ENCODE data around the gene ATP11B.
"Not testable (repeated sequence)": the region's sequence is repeated elsewhere in the genome, so short reads cannot be mapped to it uniquely, and the experiment has no call there.

The ATP11B gene

DNA sequence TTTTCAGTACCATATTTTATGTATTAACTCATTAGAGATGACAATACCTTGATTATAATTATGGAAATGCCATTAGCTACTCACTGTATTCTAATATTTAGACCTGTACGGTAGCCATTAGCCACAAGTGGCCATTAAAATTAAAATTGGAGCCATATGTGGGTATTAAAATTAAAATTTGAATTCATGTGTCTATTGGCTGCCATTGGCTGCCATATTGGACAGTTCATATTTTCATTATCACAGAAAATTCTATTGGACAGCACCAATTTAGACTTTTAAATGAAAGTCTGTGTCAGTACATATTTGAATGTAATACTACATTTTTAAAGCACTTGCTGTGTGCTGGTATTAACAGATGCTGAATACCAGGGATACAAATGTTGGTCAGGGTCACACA, 3.0 kb downstream of the ATP11B start:
- no peak for DNase-seq

DNA sequence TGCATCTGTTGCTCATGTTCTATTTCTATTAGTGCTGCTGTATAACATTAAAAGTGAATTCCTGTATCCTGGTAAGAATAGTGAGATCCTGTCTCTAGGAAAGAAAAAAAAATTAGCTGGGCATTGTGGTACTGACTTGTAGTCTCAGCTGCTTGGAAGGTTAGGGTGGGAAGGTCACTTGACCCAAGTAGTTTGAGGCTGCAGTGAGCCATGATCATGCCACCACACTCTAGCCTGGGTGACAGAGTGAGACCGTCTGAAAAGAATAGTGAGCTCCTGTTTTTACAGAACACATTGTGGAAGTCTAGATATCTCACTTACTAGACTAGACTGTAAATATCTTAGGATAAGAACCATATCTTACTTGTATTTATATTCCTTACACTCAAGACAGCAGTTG, 4.6 kb downstream of the ATP11B start:
- DNase-seq: no peak

DNA sequence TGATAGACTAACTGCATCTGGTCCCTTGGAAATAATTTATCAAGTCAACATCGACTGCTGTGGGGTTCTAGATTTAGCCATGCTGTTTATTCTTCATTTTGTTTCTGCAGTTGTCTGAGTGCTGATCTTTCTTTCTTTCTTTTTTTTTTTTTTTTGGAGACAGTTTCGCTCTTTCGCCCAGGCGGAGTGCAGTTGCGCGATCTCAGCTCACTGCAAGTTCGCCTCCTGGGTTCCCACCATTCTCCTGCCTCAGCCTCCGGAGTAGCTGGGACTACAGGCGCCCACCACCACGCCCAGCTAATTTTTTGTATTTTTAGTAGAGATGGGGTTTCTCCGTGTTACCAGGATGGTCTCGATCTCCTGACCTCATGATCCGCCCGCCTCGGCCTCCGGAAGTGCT, 5.8 kb downstream of the ATP11B start:
- DNase-seq: not testable (repeated sequence)

DNA sequence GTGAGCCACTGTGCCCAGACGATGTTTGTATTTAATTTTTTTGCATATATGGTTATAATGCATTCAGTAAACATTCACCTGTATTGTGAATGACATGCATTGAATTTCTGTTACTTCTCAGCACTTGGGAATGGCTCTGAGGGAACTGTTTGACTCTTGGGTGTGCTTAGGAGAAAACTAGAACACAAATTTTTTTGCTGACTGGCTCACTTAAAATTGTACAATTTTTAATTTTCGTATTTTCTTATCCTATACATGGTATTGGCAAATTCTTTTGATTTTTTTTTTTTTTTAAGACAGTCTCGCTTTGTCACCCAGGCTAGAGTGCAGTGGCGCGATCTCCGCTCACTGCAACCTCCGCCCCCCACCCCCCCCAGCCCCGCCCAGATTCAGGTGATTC, 7.2 kb downstream of the ATP11B start:
- no peak for DNase-seq

DNA sequence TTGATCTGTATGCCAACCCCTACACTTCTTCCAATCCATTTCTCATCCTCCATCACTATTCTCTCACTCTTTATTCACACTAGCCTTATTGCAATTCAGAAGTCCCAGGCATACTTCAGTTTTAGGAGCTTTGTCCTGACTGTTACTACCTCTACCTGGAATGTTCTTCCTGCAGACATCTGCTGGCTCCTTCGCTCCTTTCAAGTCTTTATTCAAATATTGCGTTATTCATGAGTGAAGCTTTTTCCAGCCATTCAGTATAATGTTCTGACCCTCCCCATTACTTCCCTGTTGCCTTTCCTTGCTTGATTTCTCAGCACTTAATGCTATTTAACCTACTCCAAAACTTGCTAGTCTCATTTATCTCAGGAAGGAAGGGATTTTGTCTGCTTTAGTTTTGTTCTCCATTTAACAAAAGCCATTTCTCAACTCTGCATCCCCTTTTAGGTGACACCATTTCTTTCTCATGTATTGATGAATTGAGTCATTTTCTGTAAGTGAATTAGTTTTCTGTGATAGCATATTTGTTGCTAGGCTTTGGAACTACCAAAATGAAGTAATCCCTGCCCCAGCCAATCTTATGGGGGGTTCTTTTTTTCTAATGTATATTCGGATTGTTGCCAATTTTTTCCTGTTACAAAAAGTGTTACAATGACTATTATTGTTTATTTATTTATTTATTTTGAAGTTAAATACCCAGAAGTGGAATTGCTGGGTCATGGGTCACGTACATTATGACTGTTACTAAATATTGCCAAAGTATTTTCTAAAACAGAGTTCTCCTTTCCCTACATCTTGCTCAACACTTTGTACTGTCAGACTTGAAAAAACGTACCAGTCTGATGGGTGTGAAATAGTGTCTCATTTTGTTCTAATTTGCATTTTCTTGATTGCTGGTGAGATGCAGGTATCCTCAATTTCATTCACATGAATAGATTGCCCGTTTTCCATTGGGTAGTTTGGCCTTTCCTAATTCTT, 9.4 kb downstream of the ATP11B start:
- no peak for DNase-seq

DNA sequence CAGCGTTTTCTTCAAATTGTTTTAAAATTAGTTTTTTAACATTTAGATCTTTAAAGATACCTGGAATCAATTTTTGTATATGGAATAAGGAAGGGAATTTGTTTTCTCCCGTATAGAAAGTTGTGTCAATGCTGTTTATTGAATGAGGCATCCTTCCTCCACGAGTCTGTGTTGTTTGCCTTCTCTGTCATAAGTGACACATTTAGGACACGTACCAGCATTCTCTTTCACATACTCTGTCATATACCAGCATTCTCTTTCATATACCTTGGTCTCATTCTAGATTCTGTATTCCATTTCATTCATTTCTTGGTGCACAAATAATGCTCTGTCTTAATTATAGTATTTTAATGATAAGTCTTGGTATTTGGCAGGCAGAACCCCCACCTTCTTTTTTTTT, 10.3 kb downstream of the ATP11B start:
- DNase-seq: no peak

DNA sequence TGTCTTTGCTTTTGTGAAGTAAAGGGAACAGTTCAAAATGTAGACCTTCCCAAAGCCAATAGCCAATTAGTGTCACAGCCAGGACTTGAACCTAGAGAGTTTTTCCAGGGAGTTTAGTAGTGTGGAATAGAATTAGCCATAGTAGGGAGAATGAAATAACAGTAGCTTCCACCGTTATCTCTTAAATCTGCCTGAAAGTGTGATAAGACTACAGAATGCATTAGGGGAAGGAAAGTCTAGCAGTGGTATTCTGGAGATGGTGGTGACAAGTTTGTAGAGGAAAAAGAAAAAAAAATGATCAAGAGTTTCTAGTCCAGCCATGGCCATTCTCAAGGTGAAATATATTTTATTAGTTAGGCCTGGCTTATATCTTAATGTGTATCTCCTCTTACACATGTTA, 13.8 kb downstream of the ATP11B start:
- DNase-seq: no peak

DNA sequence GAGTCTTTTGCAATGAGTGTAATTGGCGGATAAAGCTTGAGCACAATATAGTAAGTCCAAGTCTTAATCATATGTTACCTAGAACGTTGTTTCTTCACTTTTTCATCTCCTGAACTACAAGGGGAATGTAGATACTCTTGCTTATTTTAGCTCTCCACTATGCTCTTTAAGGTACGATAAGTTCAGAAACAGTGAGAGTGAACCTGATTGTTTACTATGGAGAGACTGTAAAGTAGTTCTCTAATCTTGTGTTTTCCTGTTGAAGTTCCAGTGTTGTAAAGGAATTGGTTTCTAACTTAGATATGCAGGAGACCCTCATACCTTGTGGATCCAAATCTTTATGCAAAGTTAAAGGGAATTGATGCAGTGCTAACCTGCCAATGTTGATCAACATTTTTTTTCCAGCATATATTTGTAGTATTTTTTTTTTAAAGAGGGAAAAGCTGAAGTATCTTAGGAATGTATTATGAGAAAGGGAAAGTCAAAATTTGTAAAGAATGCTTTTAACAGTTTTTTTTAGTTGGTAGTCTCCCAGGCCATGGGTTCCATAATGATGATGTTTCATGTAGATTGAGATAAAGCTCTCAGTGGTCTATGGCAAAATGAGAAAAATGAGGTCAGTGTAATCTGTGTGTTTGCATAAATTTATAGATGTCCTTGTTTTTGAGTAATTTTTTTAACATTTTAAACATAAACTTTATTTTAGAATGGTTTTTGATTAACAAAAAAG, 14.9 kb downstream of the ATP11B start:
- no peak for DNase-seq

DNA sequence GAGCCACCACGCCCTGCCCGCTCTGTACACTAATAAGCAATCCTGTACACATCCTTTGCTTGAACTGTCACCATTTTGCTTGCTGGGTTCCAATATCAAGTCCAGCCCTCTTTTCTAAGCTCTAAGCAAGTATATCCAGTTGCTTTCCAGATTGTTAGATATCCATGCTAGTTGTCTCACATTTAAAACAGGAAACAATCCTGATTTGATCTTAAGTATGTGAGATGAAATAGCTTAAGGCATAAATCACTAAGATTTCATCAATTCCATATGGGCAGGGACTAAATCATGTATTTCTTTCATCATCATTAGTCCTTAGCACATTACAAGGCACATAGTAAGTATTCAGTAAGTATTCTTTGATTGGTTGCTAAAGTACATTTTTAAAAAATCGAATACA, 16.2 kb downstream of the ATP11B start:
- no peak for DNase-seq

DNA sequence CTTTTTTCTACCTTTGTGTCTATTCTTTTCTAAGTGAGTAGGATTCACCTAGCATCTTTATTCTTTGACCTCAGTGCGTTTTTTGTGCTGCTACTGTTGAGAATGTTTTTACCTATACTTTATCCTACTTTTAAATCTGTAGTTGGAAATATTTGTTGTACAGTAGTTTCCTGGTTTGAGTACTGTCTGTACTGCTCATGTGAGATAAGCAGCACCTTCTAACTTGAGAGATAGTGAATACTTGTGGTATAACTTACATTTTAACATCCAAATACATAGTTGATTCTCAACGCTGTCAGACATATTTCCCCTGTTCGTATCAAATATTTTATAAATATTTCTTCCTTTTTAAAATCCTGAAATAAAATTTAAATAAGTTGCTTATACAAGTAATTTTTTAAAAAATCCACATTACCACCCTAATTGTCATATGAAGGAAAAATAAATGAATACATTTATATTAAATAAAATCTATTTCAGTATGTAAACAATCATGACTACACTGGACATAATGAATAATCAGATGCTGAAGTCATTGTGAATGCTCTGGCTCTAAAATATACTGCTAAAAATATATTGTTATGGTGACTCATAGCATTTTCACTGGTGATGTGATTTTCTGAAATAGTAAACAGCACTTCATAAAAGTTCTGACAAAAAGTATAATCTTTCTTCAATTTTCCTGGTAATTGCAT, 17.4 kb downstream of the ATP11B start:
- DNase-seq: no peak

DNA sequence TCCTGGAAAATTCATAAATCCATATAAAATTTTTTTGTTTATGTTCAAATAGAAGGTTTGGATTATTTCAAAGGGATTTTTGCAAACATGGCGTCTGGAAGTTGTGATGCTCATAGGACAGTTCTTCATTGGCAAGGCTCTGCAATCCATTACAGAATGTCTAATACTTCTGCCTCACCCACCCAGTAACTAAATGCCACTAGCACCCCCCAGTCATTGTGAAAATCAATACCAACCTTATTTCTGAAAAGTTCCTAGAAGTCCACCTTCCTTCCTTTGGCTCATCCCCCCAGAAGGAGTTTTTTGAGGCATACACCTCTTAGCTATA, 17.9 kb downstream of the ATP11B start:
- DNase-seq: no peak

DNA sequence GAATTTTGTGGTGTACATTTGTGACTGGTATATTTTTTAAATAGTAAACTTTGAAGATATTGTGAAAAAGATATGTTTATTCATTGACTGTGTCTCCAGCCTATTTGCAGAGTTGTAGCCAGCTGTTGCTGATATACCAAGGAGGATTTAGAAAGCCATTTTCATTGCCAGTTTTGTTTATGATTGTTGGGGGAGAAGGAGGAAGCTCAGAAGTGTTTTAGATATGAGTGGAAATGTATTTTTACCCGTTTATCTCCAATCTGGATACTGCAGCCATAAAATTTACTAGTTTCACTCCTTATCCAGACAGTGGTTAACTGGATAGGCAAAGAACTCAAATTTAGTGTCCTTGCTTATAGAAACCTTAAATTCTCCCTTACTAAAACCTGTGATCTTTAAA, 18.8 kb downstream of the ATP11B start:
- no peak for DNase-seq

DNA sequence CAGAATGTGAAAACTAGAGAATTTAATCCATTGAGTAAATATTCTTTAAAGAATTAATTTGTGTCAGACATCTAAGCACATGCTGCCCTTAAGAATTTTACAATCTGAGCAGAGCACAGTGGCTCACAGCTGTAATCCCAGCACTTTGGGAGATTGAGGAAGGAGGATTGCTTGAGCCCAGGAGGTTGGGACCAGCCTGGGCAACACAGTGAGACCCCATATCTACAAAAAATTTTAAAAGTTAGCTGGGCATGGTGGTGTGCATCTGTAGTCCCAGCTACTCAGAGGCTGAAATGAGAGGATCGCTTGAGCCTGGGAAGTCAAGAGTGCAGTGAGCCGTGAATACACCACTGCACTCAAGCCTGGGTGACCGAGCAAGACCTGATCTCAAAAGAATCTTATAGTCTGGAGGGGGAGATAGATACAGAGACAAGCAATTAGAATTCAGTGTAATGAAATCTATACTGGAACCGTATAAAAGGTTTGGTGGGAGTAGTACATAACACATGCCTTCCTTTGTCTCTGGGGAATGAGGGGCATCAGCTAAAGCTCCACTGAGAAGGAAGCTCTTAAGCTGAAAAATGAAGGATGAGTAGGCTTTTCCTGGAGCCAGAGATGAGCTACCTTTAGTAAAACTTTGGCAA, 21.2 kb downstream of the ATP11B start:
- peak; percentile 53 for DNase-seq

DNA sequence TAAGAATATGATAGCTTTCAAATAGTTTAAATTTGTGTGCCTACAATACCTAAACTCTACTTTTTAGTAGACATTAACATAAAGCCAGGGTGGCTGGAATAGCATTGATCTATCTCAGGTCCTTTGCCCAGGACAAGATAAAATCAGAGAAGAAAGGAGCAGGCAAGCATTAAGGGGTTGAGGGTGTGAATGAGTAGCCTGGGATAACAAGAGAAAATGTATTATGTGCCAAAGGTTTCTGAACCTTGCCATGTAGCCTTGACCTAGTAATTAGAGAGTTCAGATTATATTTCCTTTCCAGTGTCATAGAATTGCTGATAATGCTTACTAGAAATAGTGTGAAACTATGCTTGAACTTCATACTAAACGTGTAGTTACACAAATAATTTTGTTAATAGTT, 22.9 kb downstream of the ATP11B start:
- DNase-seq: no peak

DNA sequence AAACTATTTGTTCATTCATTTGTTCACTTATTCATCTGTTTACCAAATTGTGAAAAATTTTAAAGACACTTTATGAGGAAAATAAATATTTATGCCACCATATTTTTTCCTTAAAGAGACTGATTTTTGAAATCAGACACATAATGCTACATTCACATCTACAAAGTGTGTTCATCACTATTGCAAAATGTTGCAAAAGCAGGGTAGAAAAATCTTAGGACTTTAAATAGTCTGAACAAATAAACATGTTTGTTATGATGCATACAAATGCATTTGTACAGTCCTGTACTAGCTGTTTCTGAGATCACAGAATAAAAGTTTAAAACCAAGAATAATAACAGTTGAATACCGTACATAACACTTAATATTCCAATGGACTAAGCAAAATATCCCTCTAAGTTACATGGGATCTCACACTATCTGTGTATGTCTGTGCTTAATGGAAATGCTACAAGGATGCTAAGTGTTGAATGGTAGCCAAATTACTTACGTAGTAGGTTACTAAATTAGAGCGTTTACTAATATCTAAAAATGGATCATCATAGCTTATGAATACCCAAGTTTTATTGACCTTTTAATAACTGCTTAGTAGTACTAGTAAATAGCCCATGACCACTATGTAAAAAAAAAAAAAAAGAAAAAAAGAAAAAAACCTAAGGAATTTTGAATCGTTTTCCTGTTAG, 25.1 kb downstream of the ATP11B start:
- DNase-seq: no peak

DNA sequence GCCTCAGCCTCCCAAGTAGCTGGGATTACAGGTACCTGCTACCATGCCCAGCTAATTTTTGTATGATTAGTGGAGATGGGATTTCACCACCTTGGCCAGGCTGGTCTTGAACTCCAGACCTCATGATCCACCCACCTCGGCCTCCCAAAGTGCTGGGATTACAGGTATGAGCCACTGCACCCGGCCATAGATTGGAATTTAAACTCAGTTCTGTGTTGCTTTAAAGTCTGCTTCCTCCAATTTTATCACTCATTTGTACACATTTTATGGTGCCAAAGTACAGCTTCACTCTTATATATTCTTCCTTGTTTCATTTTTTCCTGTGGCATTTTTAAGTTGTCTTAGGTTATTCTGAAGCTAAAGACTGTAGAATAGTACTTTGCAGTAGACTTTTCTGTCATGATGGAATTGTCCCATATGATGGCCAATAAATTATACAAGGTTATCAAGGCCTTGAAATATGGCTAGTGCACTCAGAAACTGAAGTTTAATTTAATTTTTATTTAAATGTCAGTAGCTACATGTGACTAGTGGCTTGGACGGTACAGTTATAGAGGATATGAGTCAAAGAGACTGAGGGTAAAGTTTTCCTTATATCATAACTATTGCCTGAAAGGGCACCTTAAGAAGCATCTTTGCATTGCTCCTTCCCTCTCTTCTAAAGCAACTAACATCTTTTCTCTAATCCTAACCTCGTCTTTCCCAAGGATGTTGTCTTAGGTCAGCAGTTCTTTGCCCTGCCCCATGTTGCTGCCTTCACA, 28.1 kb downstream of the ATP11B start:
- DNase-seq: no peak

DNA sequence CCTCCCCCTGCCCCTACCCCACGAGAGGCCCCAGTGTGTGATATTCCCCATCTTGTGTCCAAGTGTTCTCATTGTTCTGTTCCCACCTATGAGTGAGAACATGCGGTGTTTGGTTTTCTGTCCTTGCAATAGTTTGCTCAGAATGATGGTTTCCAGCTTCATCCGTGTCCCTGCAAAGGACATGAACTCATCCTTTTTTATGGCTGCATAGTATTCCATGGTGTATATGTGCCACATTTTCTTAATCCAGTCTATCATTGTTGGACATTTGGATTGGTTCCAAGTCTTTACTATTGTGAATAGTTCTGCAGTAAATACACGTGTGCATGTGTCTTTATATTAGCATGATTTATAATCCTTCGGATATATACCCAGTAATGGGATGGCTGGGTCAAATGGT, 29.0 kb downstream of the ATP11B start:
- DNase-seq: not testable (repeated sequence)

DNA sequence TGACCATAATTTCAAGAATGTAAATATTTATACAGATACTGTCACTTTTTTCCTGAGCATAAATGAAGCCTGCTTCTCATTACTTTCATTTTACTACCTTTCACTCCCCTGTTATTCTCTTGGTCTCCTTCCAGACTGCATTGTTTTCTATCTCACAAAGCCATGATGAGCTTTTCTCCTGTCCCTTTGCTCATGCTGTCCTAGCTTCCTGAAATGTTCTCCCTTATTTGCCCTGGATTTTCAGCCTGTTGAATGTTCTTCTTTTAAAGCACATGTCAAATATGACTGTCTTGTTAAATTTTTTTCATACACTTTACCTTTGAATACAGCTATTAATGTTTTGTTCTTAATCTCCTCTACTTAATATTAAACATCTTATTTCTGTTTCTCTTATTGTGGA, 31.7 kb downstream of the ATP11B start:
- DNase-seq: no peak

DNA sequence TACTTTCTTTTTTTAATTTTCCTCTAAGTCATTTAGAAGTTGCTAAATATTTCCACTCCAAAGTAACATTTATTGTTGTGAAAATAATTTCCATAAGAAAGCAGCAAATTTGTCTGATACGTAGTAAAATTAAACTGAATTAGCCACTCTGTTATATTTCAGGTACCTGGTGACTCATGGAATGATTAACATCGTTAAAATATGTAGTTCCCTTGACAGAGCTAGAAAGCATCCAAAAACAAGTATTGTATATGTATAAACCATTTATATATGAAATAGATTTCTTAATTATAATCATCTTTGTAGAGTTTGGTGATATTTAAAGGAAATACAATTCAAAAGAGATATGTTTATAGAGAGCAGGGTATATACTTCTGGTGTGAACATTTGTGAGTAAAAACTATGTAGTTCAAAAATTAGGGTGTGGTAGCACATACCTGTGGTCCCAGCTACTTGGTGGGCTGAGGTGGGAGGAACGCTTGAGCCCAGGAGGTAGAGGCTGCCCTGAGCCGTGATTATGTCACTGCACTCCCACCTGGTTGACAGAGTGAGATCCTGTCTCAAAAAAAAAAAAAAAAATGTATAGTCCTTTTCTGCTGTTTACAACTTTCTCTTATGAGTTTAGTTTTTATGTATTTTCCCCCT, 36.6 kb downstream of the ATP11B start:
- no peak for DNase-seq

DNA sequence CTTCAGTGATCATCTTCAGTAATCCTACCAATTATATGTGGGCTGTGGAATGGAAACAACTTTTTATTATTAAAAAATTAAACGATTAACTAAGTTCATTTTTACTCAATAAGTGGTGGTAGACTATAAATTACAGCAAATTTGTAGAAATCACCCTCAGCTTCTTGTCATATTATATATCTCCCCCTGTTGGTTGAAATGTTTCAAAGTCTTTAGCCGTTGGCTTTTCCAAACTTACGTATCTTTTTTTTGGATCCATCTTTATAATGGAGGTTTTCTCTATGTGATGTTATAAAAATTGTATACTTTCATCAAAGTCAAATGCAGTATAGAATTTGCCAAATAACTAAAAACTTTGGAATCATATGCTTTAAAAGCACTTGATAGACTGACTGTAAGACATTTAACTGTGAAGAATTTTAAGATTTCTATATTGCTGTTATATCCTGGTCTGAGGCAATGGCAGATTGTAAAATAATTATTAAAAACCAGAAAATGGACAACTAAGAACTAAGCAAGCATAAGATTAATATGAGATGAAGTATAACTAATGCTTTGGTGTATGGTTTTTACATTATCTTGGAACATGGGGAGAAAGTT, 44.7 kb downstream of the ATP11B start:
- peak; percentile 60 for DNase-seq

DNA sequence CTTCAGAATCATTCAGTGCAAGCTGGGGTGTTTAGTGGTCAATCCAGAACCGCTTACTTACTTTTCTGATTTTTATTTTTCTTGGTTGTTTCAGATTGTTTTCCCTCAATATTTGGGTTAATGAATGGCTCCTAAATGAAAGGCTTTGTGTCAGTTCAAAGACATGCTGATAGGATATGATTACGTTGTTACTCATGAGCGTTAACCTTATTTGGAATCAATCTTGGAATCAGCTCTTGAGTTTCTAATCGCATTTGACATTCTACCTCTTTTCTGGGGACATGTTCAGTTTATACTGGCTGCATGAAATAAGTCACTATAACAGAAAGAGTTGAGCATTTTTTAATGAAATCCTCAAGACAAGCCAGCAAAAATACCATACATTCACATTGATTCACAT, 50.2 kb downstream of the ATP11B start:
- no peak for DNase-seq

Data from DMS53 (cell line).